ENCODE measurements around the gene KCNB1.

Gene KCNB1

GRCh38 chr20:49469060-49469459 is 13.4 kb downstream of the KCNB1 start:
- in situ Hi-C loops (cut with MboI; ENCODE audit: low pct_unique_long_range_greater_than_20kb, low sequenced_read_pairs, unreplicated experiment): no loop called here

GRCh38 chr20:49468412-49468811 is 14.1 kb downstream of the KCNB1 start:
- in situ Hi-C loops (cut with MboI; ENCODE audit: low pct_unique_long_range_greater_than_20kb, low sequenced_read_pairs, unreplicated experiment): no loop called here
- TF ChIP-seq, protein P1, sequence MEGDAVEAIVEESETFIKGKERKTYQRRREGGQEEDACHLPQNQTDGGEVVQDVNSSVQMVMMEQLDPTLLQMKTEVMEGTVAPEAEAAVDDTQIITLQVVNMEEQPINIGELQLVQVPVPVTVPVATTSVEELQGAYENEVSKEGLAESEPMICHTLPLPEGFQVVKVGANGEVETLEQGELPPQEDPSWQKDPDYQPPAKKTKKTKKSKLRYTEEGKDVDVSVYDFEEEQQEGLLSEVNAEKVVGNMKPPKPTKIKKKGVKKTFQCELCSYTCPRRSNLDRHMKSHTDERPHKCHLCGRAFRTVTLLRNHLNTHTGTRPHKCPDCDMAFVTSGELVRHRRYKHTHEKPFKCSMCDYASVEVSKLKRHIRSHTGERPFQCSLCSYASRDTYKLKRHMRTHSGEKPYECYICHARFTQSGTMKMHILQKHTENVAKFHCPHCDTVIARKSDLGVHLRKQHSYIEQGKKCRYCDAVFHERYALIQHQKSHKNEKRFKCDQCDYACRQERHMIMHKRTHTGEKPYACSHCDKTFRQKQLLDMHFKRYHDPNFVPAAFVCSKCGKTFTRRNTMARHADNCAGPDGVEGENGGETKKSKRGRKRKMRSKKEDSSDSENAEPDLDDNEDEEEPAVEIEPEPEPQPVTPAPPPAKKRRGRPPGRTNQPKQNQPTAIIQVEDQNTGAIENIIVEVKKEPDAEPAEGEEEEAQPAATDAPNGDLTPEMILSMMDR (IDR thresholded peaks at IDR 0.05; ENCODE audit: extremely low read depth, insufficient read depth, missing control alignments): no peak
- DNase-seq (ENCODE audit: low spot score): no peak

More at GRCh38 chr20:49469060-49469459, 13.4 kb downstream of the KCNB1 start:
- TF ChIP-seq, protein P1 (IDR thresholded peaks at IDR 0.05; ENCODE audit: extremely low read depth, insufficient read depth, missing control alignments): no peak
- DNase-seq (ENCODE audit: low spot score): no peak

- DNase-seq (ENCODE audit: low spot score): no peak
- TF ChIP-seq, protein P1 (IDR thresholded peaks at IDR 0.05; ENCODE audit: extremely low read depth, insufficient read depth, missing control alignments): no peak
- in situ Hi-C loops (cut with MboI; ENCODE audit: low pct_unique_long_range_greater_than_20kb, low sequenced_read_pairs, unreplicated experiment): no loop called here
Observed at GRCh38 chr20:49466114-49466912, 16.2 kb downstream of the KCNB1 start.

- TF ChIP-seq, protein P1 (IDR thresholded peaks at IDR 0.05; ENCODE audit: extremely low read depth, insufficient read depth, missing control alignments): no peak
- in situ Hi-C loops (cut with MboI; ENCODE audit: low pct_unique_long_range_greater_than_20kb, low sequenced_read_pairs, unreplicated experiment): no loop called here
Observed at GRCh38 chr20:49464556-49464955, 17.9 kb downstream of the KCNB1 start.

DNA sequence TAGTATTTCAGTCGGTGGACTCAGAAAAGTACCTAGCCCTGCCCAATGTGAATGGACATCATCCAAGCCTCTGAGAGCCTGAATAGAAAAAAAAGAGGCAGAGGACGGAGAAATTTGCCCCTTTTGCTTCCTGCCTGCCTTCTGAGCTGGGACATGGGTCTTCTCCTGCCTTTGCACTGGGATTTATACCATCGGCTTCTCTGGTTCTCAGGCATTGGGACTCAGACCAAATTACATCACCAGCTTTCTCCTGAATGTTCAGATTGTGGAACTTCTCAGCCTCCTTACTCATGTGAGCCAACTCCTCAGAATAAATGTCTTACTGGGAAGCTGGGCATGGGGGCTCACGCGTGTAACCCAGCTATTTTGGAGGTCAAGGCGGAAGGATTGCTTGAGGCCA is 19.8 kb downstream of the KCNB1 start:
- in situ Hi-C loops (cut with MboI; ENCODE audit: low pct_unique_long_range_greater_than_20kb, low sequenced_read_pairs, unreplicated experiment): no loop called here
- TF ChIP-seq, protein P1 (IDR thresholded peaks at IDR 0.05; ENCODE audit: extremely low read depth, insufficient read depth, missing control alignments): no peak
- DNase-seq (ENCODE audit: low spot score): no peak

More at GRCh38 chr20:49464556-49464955, 17.9 kb downstream of the KCNB1 start:
- DNase-seq (ENCODE audit: low spot score): no peak

- TF ChIP-seq, protein P1 (IDR thresholded peaks at IDR 0.05; ENCODE audit: extremely low read depth, insufficient read depth, missing control alignments): no peak
- DNase-seq (ENCODE audit: low spot score): no peak
- in situ Hi-C loops (cut with MboI; ENCODE audit: low pct_unique_long_range_greater_than_20kb, low sequenced_read_pairs, unreplicated experiment): no loop called here
Observed at GRCh38 chr20:49461894-49462620, 20.4 kb downstream of the KCNB1 start.
